Endothelial cell of umbilical vein (primary cell): Measurements from ENCODE around the gene YPEL5. TPM values are rescaled to one million over a fixed set of nuclear protein-coding genes. Genes with fewer than 3 reads are reported as not detected.

Experiments
- BruUV-seq: library from RNA; stranded (reverse); fragments of 400-500 nt; replicated peaks from 2 replicates; lab custom pipeline; 2021; lab: Mats Ljungman, UMichigan
- CTCF ChIA-PET: fragments of 300-600, 350-600 bp; sonication (Branson Sonifier 250); formaldehyde crosslinking; loops from one replicate; lab custom pipeline; 2021; ENCODE audit warnings: antibody characterized with exemption, inconsistent platforms; lab: Charles Lee
- POLR2A ChIA-PET: fragments of 300-600, 350-600 bp; sonication (Branson Sonifier 250); formaldehyde crosslinking; loops from one replicate; lab custom pipeline; 2021; ENCODE audit warnings: antibody characterized with exemption, inconsistent platforms; lab: Charles Lee
- DNase-seq: peaks from one replicate; pipeline ENCODE4 v3.0.0-alpha.2; 2011; ENCODE audit warnings: low read depth, low spot score
- FAIRE-seq: peaks from 2 replicates; lab custom pipeline; 2011; peaks lifted over from hg19 to GRCh38; lab: Jason Lieb, UNC
- H2AFZ ChIP-seq: 2 replicates; pipeline ENCODE4 v1.6.0; 2012; ENCODE audit warnings: low read depth, low read length, control low read depth, inconsistent platforms
- H3K27ac ChIP-seq: 2 replicates; pipeline ENCODE4 v1.5.1; 2011; ENCODE audit warnings: low read depth, mild to moderate bottlenecking, control low read depth, low read length, moderate library complexity; ENCODE audit not compliant: insufficient read depth
- H3K27me3 ChIP-seq, 2 experiments: 2 replicates each; pipeline versions ENCODE4 v1.6.0 to v1.6.1; 2011; ENCODE audit warnings: low read length in 2 of 2, mixed read lengths in 1 of 2; ENCODE audit not compliant: control insufficient read depth in 2 of 2, insufficient read depth in 2 of 2
- H3K36me3 ChIP-seq, 2 experiments: 2 replicates in 1 of 2; 3 replicates in 1 of 2; pipeline ENCODE4 v1.5.1; 2011; ENCODE audit warnings: low read length in 2 of 2, mild to moderate bottlenecking in 1 of 2, moderate library complexity in 1 of 2; ENCODE audit not compliant: control insufficient read depth in 2 of 2, insufficient read depth in 2 of 2; ENCODE audit errors: extremely low read depth in 1 of 2
- H3K4me1 ChIP-seq: 3 replicates; pipeline ENCODE4 v1.5.1; 2011; ENCODE audit warnings: mild to moderate bottlenecking, low read length; ENCODE audit not compliant: control insufficient read depth, insufficient read depth; ENCODE audit errors: extremely low read depth
- H3K4me2 ChIP-seq: 2 replicates; pipeline ENCODE4 v1.6.1; 2011; ENCODE audit warnings: low read length, control low read depth, mixed read lengths; ENCODE audit not compliant: insufficient read depth
- H3K4me3 ChIP-seq, 3 experiments: fragments of 200-600 bp in 1 of 3; sonication (generic), shearing (Covaris generic) in 1 of 3; replicated peaks in 1 of 3; 2 replicates each; pipeline ENCODE4 v1.5.1; 2011 to 2016; ENCODE audit warnings: control low read depth in 3 of 3, low read length in 3 of 3, mild to moderate bottlenecking in 2 of 3, inconsistent platforms in 1 of 3, low read depth in 1 of 3, moderate library complexity in 1 of 3; ENCODE audit not compliant: insufficient read depth in 1 of 3
- H3K79me2 ChIP-seq: 2 replicates; pipeline ENCODE4 v1.6.0; 2012; ENCODE audit warnings: low read length, inconsistent platforms; ENCODE audit not compliant: control insufficient read depth, insufficient read depth
- H3K9ac ChIP-seq: replicated peaks from 2 replicates; pipeline ENCODE3; 2011; ENCODE audit warnings: low read length, control low read depth; ENCODE audit not compliant: insufficient read depth; ENCODE audit errors: extremely low read depth
- H3K9me1 ChIP-seq: replicated peaks from 3 replicates; pipeline ENCODE4 v1.6.0; 2011; ENCODE audit warnings: mild to moderate bottlenecking, low read length; ENCODE audit not compliant: control insufficient read depth, insufficient read depth; ENCODE audit errors: extremely low read depth
- H3K9me3 ChIP-seq: replicated peaks from 2 replicates; pipeline ENCODE4 v1.5.1; 2012; ENCODE audit warnings: low read length, inconsistent platforms; ENCODE audit not compliant: control insufficient read depth, insufficient read depth
- H4K20me1 ChIP-seq: replicated peaks from 2 replicates; pipeline ENCODE3; 2011; ENCODE audit warnings: mild to moderate bottlenecking, low read length; ENCODE audit not compliant: control insufficient read depth, insufficient read depth; ENCODE audit errors: extremely low read depth
- EZH2 ChIP-seq: IDR thresholded peaks from 2 replicates; pipeline ENCODE4 v1.6.1; 2012; ENCODE audit warnings: borderline replicate concordance, low read depth, mild to moderate bottlenecking, moderate library complexity, low read length, inconsistent platforms; ENCODE audit not compliant: severe bottlenecking
- FOS ChIP-seq: IDR thresholded peaks from 2 replicates; pipeline ENCODE4 v1.6.1; 2011; ENCODE audit warnings: mild to moderate bottlenecking, low read length, moderate library complexity, borderline replicate concordance; ENCODE audit not compliant: insufficient read depth
- GATA2 ChIP-seq: IDR thresholded peaks from 2 replicates; pipeline ENCODE4 v1.7.0; 2011; ENCODE audit warnings: low read depth, mild to moderate bottlenecking, moderate library complexity, mixed read lengths, low read length; ENCODE audit not compliant: insufficient read length, insufficient read depth
- JUN ChIP-seq: IDR thresholded peaks from 2 replicates; pipeline ENCODE4 v1.6.1; 2011; ENCODE audit warnings: borderline replicate concordance, low read depth; ENCODE audit not compliant: insufficient read length, insufficient read depth
- MYC ChIP-seq: IDR thresholded peaks from one replicate; pipeline ENCODE4 v1.6.1; 2011; ENCODE audit warnings: mild to moderate bottlenecking, low read depth, low read length
- POLR2A ChIP-seq: IDR thresholded peaks from 2 replicates; pipeline ENCODE4 v1.6.1; 2012; ENCODE audit warnings: low read depth, mild to moderate bottlenecking, control low read depth, low read length
- POLR2AphosphoS5 ChIP-seq: IDR thresholded peaks from 2 replicates; pipeline ENCODE4 v1.6.1; 2012; ENCODE audit warnings: low read depth, mild to moderate bottlenecking, control low read depth, low read length, moderate library complexity; ENCODE audit not compliant: insufficient read depth
- dilution Hi-C: fragments of 300-500 bp; cut with MboI; formaldehyde crosslinking; loops from one replicate; pipeline ENCODE4 v1.15.0; 2019; ENCODE audit warnings: low sequenced_read_pairs; ENCODE audit not compliant: extremely low pct_ligation_motif_present
- intact Hi-C: fragments of 100-400 bp; cut with micrococcal nuclease; formaldehyde crosslinking; loops from one replicate; pipeline ENCODE4 v1.10.0; 2022
- polyA plus RNA-seq, 4 experiments: library from polyadenylated mRNA; depleted of rRNA in 3 of 4; stranded (reverse) in 3 of 4; unstranded in 1 of 4; fragments of >200 nt; gene quantifications; 2 replicates each; pipeline versions ENCODE4 v1.2.1 to v1.2.3, GENCODE V29; 2011 to 2012; ENCODE audit warnings: missing spikeins in 1 of 4
- total RNA-seq: library from RNA; stranded (reverse); gene quantifications from 2 replicates; pipeline ENCODE4 v1.2.3, GENCODE V29; 2021
- TF ChIP-seq, protein P1 (sequence below), 2 donors: IDR thresholded peaks; 1 replicate in 1 of 2; 2 replicates in 1 of 2; pipeline ENCODE4 v1.5.1; 2011; ENCODE audit warnings: low read length in 2 of 2, mild to moderate bottlenecking in 2 of 2, moderate library complexity in 2 of 2, control low read depth in 1 of 2, inconsistent platforms in 1 of 2, low read depth in 1 of 2; ENCODE audit not compliant: insufficient read depth in 1 of 2; ENCODE audit errors: extremely low read depth in 1 of 2
- TF ChIP-seq, protein P2 (sequence below): IDR thresholded peaks from 2 replicates; pipeline ENCODE4 v1.6.1; 2011; ENCODE audit not compliant: insufficient read depth, insufficient read length

Gene YPEL5
- total and polyA plus RNA-seq, 2 donors (not counting 3 experiments of a cell fraction or from before 2014, with no cell fraction given), result 49.5 to 62.0 TPM

DNA sequence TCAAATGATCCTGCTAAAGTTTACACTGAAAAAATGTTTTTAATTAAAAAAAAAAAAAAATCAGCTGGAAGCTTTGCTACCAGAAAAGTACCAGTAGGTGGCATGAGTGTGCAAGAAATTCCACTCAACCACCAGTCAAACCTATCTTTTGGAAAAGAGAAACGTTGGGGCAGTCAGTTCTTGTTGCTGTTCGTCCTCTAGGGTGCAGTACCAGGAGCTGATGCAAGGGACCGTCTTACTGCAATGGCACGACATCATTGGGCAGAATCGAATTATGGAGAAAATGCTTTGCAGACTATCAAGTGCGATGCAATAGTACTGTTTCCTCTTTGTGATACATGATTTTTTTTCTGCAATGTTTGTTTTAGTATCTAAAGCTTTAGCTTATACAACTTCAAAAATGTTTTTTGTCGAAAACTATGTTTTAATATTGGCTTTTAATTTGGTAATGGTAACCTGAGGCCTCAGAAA, 18.3 kb downstream of the YPEL5 start:
- dilution Hi-C loops, result no loop called here
- no peaks in the 10 kb centered on the region for H4K20me1 ChIP-seq
- no peaks in the 10 kb centered on the region for H3K36me3 ChIP-seq
- no peaks in the 10 kb centered on the region for H3K4me1 ChIP-seq
- H3K27ac ChIP-seq, result no peak overlapping the region
- no peak overlapping the region for H2AFZ ChIP-seq
- no peak overlapping the region for H3K4me3 ChIP-seq
- no peak overlapping the region for H3K9ac ChIP-seq
- intact Hi-C loops, result loop anchor here (1.0 to 5.0 kb wide), 7 partner anchors 17 to 1005 kb away; partner anchors contain the start of genes LBH and LCLAT1
- no peaks in the 10 kb centered on the region for H3K79me2 ChIP-seq
- no peak for TF ChIP-seq EZH2
- TF ChIP-seq, protein P1, sequence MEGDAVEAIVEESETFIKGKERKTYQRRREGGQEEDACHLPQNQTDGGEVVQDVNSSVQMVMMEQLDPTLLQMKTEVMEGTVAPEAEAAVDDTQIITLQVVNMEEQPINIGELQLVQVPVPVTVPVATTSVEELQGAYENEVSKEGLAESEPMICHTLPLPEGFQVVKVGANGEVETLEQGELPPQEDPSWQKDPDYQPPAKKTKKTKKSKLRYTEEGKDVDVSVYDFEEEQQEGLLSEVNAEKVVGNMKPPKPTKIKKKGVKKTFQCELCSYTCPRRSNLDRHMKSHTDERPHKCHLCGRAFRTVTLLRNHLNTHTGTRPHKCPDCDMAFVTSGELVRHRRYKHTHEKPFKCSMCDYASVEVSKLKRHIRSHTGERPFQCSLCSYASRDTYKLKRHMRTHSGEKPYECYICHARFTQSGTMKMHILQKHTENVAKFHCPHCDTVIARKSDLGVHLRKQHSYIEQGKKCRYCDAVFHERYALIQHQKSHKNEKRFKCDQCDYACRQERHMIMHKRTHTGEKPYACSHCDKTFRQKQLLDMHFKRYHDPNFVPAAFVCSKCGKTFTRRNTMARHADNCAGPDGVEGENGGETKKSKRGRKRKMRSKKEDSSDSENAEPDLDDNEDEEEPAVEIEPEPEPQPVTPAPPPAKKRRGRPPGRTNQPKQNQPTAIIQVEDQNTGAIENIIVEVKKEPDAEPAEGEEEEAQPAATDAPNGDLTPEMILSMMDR (IDR thresholded peaks at IDR 0.05; ENCODE audit: extremely low read depth in 1 of 2, insufficient read depth in 1 of 2, low read depth in 1 of 2, low read length in 2 of 2), result peak; percentile 75 to 82
- H3K27me3 ChIP-seq, result peaks cover 0 to 1% of the 10 kb centered on the region in 2 experiments
- DNase-seq, result peak; percentile 87
- H3K9me3 ChIP-seq, result no peaks in the 10 kb centered on the region
- POLR2A ChIA-PET, result interaction anchor here (0.7 to 1.9 kb wide), 4 partner anchors 12 to 547 kb away, joined by 3 to 14 read pairs (median 4); partner anchors contain the start of gene YPEL5
- FAIRE-seq, result peak; percentile 91
- no peak overlapping the region for H3K4me2 ChIP-seq
- CTCF ChIA-PET, result interaction anchor here (0.5 to 9.7 kb wide), 57 partner anchors 9 to 1897 kb away, joined by 3 to 542 read pairs (median 5); partner anchors contain the start of genes LBH and YPEL5
- no TSS peak for BruUV-seq
- no peaks in the 10 kb centered on the region for H3K9me1 ChIP-seq

DNA sequence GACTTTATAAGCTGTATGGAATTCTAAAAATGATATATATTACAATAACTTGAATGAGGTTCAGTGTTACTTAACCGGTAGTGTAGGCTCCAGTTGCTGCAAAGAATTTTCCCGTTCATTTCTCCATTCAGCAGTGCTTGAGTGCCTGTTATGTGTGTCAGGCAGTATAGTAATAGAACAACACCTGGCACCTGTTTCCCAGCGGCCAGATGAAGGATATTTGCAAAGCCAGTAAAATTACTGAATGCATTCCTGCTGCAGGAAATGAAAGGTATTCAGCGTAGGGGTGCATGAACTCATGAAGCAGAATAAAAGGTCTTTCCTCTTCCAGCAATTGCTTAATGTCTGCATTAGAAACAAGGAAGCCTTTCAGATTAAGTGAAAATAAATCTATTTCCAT, 18.8 kb downstream of the YPEL5 start:
- dilution Hi-C loops, result no loop called here
- DNase-seq, result no peak

More for the DNA sequence above, 18.8 kb downstream of the YPEL5 start:
- H3K27me3 ChIP-seq, result peaks cover 0 to 1% of the 10 kb centered on the region in 2 experiments
- no peak overlapping the region for H3K9ac ChIP-seq
- ChIA-PET POLR2A (interaction anchor here (1.1 to 1.9 kb wide), 2 partner anchors 19 to 546 kb away, joined by 6 to 14 read pairs; partner anchors contain the start of gene YPEL5), CTCF (interaction anchor here (0.5 to 9.7 kb wide), 44 partner anchors 8 to 1234 kb away, joined by 3 to 542 read pairs (median 5); partner anchors contain the start of genes LBH and YPEL5)
- H3K9me3 ChIP-seq, result no peaks in the 10 kb centered on the region
- TF ChIP-seq FOS (no peak), POLR2A (no peak), JUN (no peak), MYC (no peak), GATA2 (no peak), EZH2 (no peak), POLR2AphosphoS5 (no peak)
- TF ChIP-seq, protein P2, sequence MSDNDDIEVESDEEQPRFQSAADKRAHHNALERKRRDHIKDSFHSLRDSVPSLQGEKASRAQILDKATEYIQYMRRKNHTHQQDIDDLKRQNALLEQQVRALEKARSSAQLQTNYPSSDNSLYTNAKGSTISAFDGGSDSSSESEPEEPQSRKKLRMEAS, result no peak
- TF ChIP-seq, protein P1 (IDR thresholded peaks at IDR 0.05; ENCODE audit: extremely low read depth in 1 of 2, insufficient read depth in 1 of 2, low read depth in 1 of 2, low read length in 2 of 2), result no peak
- FAIRE-seq, result no peak
- no peaks in the 10 kb centered on the region for H3K79me2 ChIP-seq
- intact Hi-C loops, result loop anchor here (1.0 to 5.0 kb wide), 7 partner anchors 17 to 1005 kb away; partner anchors contain the start of genes LBH and LCLAT1
- no TSS peak for BruUV-seq
- no peaks in the 10 kb centered on the region for H4K20me1 ChIP-seq
- H3K4me1 ChIP-seq, result no peaks in the 10 kb centered on the region
- no peaks in the 10 kb centered on the region for H3K36me3 ChIP-seq
- H3K4me2 ChIP-seq, result no peak overlapping the region
- no peak overlapping the region for H3K4me3 ChIP-seq
- no peak overlapping the region for H3K27ac ChIP-seq
- H2AFZ ChIP-seq, result no peak overlapping the region
- no peaks in the 10 kb centered on the region for H3K9me1 ChIP-seq
